Umbilical cord (tissue), 2 donors: ENCODE results near the gene DTNB. TPM values are rescaled to one million over a fixed set of nuclear protein-coding genes. Genes with fewer than 3 reads are reported as not detected.
"Not testable (repeated sequence)": the region's sequence is repeated elsewhere in the genome, so short reads cannot be mapped to it uniquely, and the experiment has no call there.

ENCODE experiments used
- DNase-seq: peaks from one replicate; pipeline ENCODE4 v3.0.0-alpha.2; 2015; ENCODE audit warnings: low spot score
- total RNA-seq: library from RNA; depleted of rRNA; stranded (reverse); fragments of >200 nt; gene quantifications from one replicate; pipeline ENCODE4 v1.2.3, GENCODE V29; 2014; ENCODE audit warnings: low replicate concordance; ENCODE audit not compliant: insufficient read depth

DTNB gene
- total RNA-seq, 1 donor from 2014 or later: 55.4 TPM

- no peak for DNase-seq
Observed at GRCh38 chr2:25421289-25421688, 252.1 kb downstream of the DTNB start.

- no peak for DNase-seq
Observed at GRCh38 chr2:25420820-25421237, 252.5 kb downstream of the DTNB start.

DNA sequence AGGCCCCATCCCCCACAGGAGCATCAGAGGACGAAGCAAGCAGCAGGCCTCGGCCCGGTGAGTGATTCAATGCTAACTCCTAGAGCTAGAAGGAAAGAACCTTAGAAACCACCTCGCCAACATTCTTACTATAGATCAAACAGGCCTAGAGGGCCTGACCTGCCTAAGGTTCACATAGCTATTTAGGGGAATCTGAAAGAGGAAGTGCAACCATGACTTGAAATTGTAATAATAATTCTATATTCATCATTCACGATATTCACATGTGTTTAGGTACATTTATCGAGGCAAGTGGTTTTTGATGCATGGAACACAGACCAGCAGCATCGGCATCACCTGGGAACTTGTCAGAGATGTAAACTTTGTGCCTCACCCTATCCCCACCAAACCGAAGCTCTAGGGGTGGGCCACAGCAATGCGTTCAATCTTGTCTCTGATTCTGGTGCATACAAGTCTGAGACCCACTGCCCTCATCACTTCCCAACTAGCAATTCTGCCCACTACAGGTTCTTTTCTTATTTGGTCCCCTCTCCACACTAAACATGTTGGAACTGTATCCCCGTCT, 253.6 kb downstream of the DTNB start:
- no peak for DNase-seq

DNA sequence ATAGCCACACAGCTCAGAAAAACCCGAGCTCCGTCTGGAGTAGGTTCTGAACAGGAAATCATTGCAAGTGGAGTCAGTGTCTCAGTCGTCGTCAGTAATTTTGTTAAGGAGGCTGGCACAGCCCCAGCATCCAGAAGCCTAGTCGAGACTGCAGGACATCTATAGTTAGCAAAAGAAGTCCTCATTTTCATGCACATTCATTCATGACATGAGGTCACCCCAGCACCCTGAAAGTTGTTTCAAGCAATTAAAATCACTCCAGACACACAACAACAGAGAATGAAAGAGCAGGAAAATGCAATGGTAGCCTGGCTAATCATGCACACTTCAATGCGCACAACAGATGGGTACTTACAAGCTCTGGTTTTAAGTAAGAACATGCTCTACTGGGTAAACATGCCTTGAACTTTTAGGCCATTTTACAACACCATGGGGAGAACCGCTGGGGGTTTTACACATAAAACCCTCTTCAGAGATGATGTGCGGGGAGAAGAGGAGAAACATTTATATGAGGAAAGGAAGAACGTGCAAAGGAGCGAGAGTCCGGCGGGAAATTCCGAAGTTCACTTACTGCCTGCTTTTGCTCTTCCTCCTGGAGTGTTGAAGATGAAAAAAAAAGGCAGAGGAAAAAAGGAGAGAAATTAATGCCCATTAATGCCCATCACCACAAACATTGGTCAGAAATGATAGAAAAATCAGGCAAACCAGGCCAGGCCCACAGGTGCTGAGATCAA, 254.3 kb downstream of the DTNB start:
- no peak for DNase-seq

GRCh38 chr2:25417715-25418369, 255.5 kb downstream of the DTNB start:
- DNase-seq: no peak

GRCh38 chr2:25416674-25417073, 256.7 kb downstream of the DTNB start:
- no peak for DNase-seq

DNA sequence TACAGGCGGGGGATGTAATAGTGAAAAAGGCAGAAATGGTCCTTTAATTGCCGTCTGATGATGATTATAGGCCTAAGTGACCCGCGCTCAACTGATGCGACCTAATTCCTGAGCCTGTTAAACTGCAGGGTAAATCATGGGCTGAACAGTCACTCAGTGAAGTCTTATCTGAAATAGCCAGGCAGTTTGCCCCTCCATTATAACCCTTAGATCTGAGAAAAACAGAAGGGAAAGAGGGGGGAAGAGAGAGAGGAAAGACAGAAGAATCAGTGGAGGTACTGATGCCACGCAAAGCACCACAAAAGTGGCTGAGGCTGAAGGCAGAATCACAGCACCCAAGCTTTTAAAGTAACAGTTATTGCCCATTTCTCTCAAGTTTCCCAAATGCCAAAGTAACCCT, 258.6 kb downstream of the DTNB start:
- DNase-seq: no peak

GRCh38 chr2:25413409-25413808, 260.0 kb downstream of the DTNB start:
- not testable (repeated sequence) for DNase-seq

DNA sequence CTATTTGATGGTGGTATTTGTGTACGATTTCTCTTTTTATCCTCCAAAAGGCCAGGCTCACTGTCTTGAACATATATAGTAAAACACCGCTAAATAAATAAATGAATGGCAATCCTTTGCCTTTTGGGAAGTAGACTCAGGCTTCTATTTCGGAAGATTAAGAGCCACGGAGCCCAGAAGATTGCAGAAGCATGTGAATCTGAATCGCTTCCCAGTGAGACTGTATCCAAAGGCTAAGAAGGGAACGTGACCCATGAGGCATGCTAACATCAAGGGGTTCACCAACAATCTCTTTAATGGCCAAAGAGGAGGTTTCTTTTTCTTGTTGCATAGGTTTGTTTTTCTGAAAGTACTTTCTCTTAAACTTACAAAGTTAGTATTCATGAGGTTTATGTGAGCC, 261.6 kb downstream of the DTNB start:
- no peak for DNase-seq

- no peak for DNase-seq
Observed at GRCh38 chr2:25411281-25411680, 262.1 kb downstream of the DTNB start.

GRCh38 chr2:25410370-25410769, 263.0 kb downstream of the DTNB start:
- DNase-seq: no peak

DNA sequence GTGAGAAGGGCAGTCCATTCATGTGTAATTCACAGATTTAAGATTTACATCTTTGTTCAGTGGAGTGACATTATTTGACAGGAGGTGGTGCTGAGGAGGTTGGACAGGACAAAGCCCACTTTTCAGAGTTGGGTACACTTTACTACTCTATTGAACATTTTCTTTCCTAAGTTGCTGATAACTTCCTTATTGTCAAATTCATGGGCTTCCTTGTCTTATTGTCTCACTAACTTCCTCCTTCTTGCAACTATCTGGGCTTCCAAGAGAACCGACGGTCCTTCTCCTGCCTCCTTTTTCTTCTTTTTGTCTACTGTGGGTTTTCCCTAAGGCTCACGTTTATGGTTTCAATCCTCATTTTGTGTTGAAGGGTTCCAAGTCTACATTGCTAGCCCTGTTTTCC, 263.9 kb downstream of the DTNB start:
- no peak for DNase-seq

- no peak for DNase-seq
Observed at GRCh38 chr2:25409044-25409443, 264.3 kb downstream of the DTNB start.

GRCh38 chr2:25405611-25406295, 267.6 kb downstream of the DTNB start:
- no peak for DNase-seq

GRCh38 chr2:25403120-25403760, 270.1 kb downstream of the DTNB start:
- not testable (repeated sequence) for DNase-seq

DNA sequence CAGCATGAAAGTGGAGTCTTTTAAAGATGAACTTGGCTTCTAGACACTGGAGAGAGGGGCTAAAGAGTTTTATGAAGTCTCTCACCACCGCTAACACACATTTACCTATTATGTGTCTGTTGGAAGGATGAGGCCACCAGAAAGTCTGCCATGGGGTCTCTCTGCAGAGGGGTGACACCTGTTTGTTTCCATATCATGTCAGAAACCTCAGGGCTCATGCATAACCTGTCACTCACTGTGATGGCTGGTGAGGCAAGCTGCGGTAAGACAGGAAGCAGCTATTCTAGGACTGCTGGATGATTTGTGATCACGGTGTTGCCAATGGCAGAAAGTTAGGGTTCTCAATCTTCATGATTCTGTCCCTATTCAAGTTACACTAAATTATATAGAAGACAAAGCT, 270.9 kb downstream of the DTNB start:
- no peak for DNase-seq

DNA sequence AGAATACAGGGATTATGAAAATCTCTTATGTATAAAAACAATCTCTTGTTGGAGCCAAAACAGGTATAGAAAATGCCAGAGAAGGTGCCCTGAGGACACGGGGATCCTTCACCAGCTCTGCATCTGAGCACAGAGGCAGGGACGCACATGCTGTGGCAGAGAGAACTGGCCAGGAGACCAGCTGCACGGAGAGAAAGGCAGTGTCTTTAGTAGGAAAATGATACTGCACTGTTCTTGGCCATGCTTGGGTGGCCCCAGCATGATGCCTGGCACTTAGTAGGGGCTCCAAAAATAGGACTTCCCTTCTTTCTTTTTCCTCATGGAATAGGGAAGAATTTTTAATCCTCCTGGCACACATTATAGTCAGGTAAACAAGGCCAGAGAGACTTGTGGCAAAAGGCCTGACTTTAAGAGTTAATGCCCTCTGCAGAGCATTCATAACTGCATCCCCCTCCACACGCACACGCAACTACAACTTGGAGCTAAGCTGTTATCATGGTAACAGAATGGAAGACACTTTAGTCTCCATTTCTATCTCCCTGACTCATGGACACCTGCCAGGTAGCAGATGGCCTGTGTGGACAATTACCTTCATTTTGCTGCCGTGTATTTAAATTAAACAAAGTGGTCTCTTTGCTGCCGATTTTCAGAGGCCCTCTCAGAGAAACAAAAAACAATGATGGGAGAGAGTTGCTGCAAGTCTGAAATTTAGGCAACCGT, 271.9 kb downstream of the DTNB start:
- no peak for DNase-seq

- no peak for DNase-seq
Observed at GRCh38 chr2:25400576-25401216, 272.7 kb downstream of the DTNB start.

DNA sequence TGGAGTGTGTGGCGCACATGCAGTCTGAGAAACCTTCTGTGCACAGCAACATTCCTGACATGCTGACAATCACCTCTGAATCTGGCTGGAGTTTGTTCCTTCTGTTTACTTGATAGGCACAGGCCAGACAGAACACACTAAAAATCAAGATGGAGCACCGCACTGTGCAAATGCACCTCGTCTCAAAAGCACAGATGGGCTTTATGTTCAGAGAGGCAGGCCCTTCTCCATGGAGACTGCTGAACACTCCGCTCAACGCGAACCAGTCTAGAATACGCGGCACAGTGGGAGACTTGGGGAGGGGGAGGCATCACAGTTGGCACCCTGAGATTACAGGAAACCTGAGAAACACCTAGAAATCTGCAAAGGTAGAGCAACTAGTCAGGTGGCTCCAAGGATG, 273.2 kb downstream of the DTNB start:
- no peak for DNase-seq

- DNase-seq: no peak
Observed at GRCh38 chr2:25398534-25398933, 274.8 kb downstream of the DTNB start.

DNA sequence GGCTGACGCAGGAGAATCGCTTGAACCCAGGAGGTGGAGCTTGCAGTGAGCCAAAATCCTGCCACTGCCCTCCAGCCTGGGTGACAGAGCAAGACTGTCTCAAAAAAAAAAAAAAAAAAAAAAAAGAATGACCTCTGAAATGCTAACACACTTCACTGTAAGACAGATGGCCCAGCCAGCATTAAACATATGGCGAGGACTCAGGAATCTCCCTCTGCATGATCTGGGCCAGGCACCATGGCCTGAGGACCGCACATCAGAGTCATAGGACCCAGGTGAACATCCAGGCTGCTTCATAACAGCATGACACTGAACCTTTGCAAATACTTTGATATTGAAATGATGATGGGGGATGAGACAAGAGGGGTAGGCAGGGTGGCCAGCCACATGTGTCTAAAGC, 275.6 kb downstream of the DTNB start:
- no peak for DNase-seq
